PFSK-1 (cell line): Measurements from ENCODE around the gene NTMT1.

Experiments
- FOXP2 ChIP-seq: optimal IDR thresholded peaks from 2 replicates; pipeline ENCODE3; 2011; ENCODE audit warnings: borderline replicate concordance, control low read depth, inconsistent platforms; ENCODE audit not compliant: insufficient read depth; ENCODE audit errors: extremely low read length, extremely low read depth
- POLR2AphosphoS5 ChIP-seq: IDR thresholded peaks from 2 replicates; pipeline ENCODE4 v1.6.1; 2012; ENCODE audit warnings: low read depth, mild to moderate bottlenecking, control low read depth, low read length, moderate library complexity
- SIN3A ChIP-seq: IDR thresholded peaks from 2 replicates; pipeline ENCODE4 v1.6.1; 2012; ENCODE audit warnings: mild to moderate bottlenecking, low read length, moderate library complexity, borderline replicate concordance; ENCODE audit not compliant: insufficient read depth
- TAF1 ChIP-seq: IDR thresholded peaks from 2 replicates; pipeline ENCODE4 v1.6.1; 2012; ENCODE audit warnings: low read length, control low read depth, borderline replicate concordance; ENCODE audit not compliant: insufficient read depth
- TF ChIP-seq, protein P1 (sequence below), 2 experiments: IDR thresholded peaks; 2 replicates each; pipeline versions ENCODE4 v1.6.1 to v1.8.0; 2011 to 2012; ENCODE audit warnings: low read depth in 2 of 2, low read length in 2 of 2, control low read depth in 1 of 2, inconsistent platforms in 1 of 2, mild to moderate bottlenecking in 1 of 2, moderate library complexity in 1 of 2; ENCODE audit not compliant: insufficient read depth in 1 of 2

Gene NTMT1

DNA sequence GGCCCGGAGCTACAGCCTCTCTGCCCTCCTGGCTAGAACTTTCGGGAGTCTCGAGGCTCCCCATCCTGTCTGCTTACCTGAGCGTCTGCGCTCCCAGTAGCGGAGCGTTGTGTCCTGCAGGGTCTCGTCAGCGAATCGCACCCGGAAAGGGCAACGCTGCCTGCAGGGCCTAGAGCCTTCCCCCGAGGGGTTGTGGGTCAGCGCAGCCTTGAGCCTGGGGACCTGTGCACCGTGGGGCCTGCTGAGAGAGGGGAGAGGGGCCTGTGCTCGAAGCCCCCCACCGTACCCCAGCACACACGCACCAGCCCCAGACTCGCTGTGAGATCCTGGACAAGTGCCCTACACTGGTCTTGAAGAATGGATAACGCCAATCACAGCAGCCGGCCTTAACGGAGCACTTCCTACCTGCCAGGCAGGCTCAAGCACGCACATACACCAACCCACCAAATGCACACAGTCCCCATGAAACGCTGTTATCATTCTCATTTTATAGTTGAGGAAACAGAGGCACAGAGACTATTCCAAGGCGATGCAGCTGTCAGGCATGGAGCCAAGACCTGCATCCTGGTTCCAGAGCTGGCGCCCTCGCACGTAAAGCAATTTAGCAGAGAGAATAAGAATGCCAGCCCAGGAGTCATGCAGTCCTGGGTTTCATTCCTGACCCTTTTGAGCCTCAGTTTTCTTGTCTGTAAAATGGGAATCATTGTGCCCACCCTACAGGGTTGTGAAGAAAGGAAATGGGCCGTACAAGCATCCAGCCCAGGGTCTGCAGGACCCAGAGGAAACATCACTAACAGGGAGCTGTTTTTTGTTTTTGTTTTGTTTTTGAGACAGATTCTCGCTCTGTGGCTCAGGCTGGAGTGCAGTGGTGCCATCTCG, 10.3 kb upstream of the NTMT1 start:
- TF ChIP-seq SIN3A (no peak), FOXP2 (no peak), TAF1 (no peak), POLR2AphosphoS5 (no peak)
- TF ChIP-seq, protein P1, sequence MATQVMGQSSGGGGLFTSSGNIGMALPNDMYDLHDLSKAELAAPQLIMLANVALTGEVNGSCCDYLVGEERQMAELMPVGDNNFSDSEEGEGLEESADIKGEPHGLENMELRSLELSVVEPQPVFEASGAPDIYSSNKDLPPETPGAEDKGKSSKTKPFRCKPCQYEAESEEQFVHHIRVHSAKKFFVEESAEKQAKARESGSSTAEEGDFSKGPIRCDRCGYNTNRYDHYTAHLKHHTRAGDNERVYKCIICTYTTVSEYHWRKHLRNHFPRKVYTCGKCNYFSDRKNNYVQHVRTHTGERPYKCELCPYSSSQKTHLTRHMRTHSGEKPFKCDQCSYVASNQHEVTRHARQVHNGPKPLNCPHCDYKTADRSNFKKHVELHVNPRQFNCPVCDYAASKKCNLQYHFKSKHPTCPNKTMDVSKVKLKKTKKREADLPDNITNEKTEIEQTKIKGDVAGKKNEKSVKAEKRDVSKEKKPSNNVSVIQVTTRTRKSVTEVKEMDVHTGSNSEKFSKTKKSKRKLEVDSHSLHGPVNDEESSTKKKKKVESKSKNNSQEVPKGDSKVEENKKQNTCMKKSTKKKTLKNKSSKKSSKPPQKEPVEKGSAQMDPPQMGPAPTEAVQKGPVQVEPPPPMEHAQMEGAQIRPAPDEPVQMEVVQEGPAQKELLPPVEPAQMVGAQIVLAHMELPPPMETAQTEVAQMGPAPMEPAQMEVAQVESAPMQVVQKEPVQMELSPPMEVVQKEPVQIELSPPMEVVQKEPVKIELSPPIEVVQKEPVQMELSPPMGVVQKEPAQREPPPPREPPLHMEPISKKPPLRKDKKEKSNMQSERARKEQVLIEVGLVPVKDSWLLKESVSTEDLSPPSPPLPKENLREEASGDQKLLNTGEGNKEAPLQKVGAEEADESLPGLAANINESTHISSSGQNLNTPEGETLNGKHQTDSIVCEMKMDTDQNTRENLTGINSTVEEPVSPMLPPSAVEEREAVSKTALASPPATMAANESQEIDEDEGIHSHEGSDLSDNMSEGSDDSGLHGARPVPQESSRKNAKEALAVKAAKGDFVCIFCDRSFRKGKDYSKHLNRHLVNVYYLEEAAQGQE (IDR thresholded peaks at IDR 0.05; ENCODE audit: insufficient read depth in 1 of 2, low read depth in 2 of 2, low read length in 2 of 2): no peak

DNA sequence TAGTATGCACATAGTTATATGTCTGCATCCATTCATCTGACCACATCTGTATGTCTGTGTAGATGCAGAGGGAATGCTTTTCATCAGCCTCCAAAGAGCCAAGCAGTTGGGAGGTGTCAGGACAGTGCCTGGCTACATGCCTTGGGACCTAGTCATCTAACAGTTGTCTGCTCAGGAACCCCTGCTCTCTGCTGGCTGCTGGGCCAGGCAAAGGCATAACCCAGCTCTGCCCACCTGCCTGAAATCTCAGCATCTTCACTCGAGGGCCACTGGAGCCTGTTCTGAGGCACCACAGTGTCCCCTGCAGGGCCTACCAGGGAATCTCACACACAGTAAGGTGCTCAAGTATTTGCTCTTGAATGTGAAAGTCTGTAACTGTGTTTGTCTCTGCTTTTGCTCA, 8.8 kb upstream of the NTMT1 start:
- no peak for TF ChIP-seq SIN3A
- TF ChIP-seq FOXP2: no peak
- no peak for TF ChIP-seq TAF1
- TF ChIP-seq, protein P1 (IDR thresholded peaks at IDR 0.05; ENCODE audit: insufficient read depth in 1 of 2, low read depth in 2 of 2, low read length in 2 of 2): no peak
- TF ChIP-seq POLR2AphosphoS5: no peak

- no peak for TF ChIP-seq TAF1
- no peak for TF ChIP-seq SIN3A
- no peak for TF ChIP-seq FOXP2
- TF ChIP-seq POLR2AphosphoS5: no peak
Observed at GRCh38 chr9:129619787-129620668, 5.9 kb upstream of the NTMT1 start.

DNA sequence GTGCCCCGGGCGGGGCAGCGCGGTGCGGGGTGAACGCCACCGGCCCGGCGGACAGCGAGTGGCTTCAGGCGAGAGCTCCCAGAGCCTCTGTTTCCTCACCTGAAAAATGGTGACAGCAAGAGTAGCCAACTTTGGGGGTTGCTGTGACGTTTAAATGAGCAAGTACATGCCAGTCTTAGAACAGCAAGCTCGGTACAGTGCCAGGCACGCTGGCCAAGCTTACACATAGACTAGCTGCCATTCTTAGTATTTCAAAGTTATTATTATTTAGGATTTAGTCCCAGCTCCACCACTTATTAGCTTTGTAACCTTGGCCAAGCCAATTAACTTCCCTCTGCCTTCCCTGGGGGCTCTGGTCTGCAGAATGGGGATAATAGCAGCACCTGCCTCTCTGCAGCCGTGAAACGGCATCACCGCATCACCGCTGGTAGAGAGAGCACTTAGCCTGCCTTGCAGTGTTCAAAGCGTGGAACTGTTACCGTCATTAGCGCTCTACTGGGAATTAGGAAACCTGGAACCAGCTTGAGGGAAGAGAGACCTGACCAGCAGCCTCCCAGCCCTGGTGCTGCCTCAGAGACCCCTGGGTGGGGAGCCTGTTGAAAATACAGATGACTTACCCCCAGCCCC, 5.2 kb upstream of the NTMT1 start, which contains the start of gene C9orf50:
TSS of gene C9orf50 (minus strand) at position 433 of the 627 bp plus-strand sequence. CDS start 527 bp downstream, outside the sequence.
- TF ChIP-seq, protein P1 (IDR thresholded peaks at IDR 0.05; ENCODE audit: insufficient read depth in 1 of 2, low read depth in 2 of 2, low read length in 2 of 2): no peak
- TF ChIP-seq FOXP2 (no peak), POLR2AphosphoS5 (no peak), TAF1 (no peak), SIN3A (no peak)

GRCh38 chr9:129623331-129623730, 2.6 kb upstream of the NTMT1 start:
- TF ChIP-seq FOXP2 (no peak), SIN3A (no peak)
